DOHH2 (cell line): ENCODE results near the gene AP2M1.

Experiments
- H3F3A ChIP-seq: fragments of 200-600 bp; sonication (generic), shearing (Covaris generic); 2 replicates; pipeline ENCODE4 v1.6.0; 2016; ENCODE audit warnings: antibody characterized with exemption, mild to moderate bottlenecking; ENCODE audit not compliant: control insufficient read depth, insufficient read depth
- H3K27ac ChIP-seq: fragments of 200-600 bp; sonication (generic); 2 replicates; pipeline ENCODE4 v1.5.1; 2014; ENCODE audit warnings: low read depth, mild to moderate bottlenecking, low read length, moderate library complexity
- H3K27me3 ChIP-seq: fragments of 200-600 bp; sonication (generic); 2 replicates; pipeline ENCODE4 v1.6.1; 2014; ENCODE audit warnings: mild to moderate bottlenecking, low read length, mixed read lengths; ENCODE audit not compliant: control insufficient read depth
- H3K36me3 ChIP-seq: fragments of 200-600 bp; sonication (generic); 2 replicates; pipeline ENCODE4 v1.6.1; 2014; ENCODE audit warnings: mild to moderate bottlenecking, low read length, moderate library complexity, mixed read lengths; ENCODE audit not compliant: control insufficient read depth
- H3K4me1 ChIP-seq: fragments of 200-600 bp; sonication (generic); 2 replicates; pipeline ENCODE4 v1.6.1; 2014; ENCODE audit warnings: mild to moderate bottlenecking, low read length, mixed read lengths; ENCODE audit not compliant: control insufficient read depth
- H3K4me2 ChIP-seq: fragments of 200-600 bp; sonication (generic); 2 replicates; pipeline ENCODE4 v1.6.0; 2014; ENCODE audit warnings: mild to moderate bottlenecking, low read length, moderate library complexity
- H3K4me3 ChIP-seq: fragments of 200-600 bp; sonication (generic); 2 replicates; pipeline ENCODE4 v1.5.1; 2014; ENCODE audit warnings: mild to moderate bottlenecking, low read length, mixed read lengths
- H3K79me2 ChIP-seq: fragments of 200-600 bp; sonication (generic); 2 replicates; pipeline ENCODE4 v1.6.1; 2014; ENCODE audit warnings: mild to moderate bottlenecking, low read length, mixed read lengths; ENCODE audit not compliant: control insufficient read depth
- H3K9me2 ChIP-seq: fragments of 200-600 bp; sonication (generic); replicated peaks from 2 replicates; pipeline ENCODE4 v1.6.1; 2014; ENCODE audit warnings: mild to moderate bottlenecking, low read length, mixed read lengths; ENCODE audit not compliant: control insufficient read depth
- H3K9me3 ChIP-seq: fragments of 200-600 bp; sonication (generic); 2 replicates; pipeline ENCODE4 v1.6.1; 2014; ENCODE audit warnings: antibody characterized with exemption, low read length, mixed read lengths; ENCODE audit not compliant: control insufficient read depth, insufficient read depth
- H4K20me1 ChIP-seq: fragments of 200-600 bp; sonication (generic); 2 replicates; pipeline ENCODE4 v1.6.0; 2014; ENCODE audit warnings: low read depth, mild to moderate bottlenecking, antibody characterized with exemption, low read length, moderate library complexity; ENCODE audit not compliant: control insufficient read depth, insufficient read depth
- CTCF ChIP-seq: fragments of 200-600 bp; sonication (generic); IDR thresholded peaks from one replicate; pipeline ENCODE4 v1.5.1; 2014; ENCODE audit warnings: antibody characterized with exemption, mild to moderate bottlenecking, low read depth, low read length; ENCODE audit not compliant: poor library complexity, severe bottlenecking
- EZH2phosphoT487 ChIP-seq: fragments of 200-600 bp; sonication (generic); IDR thresholded peaks from 2 replicates; pipeline ENCODE4 v1.6.1; 2017; ENCODE audit warnings: borderline replicate concordance, mild to moderate bottlenecking, antibody characterized with exemption, low read length, moderate library complexity, mixed read lengths

The AP2M1 gene

GRCh38 chr3:184180165-184180564 is 5.5 kb downstream of the AP2M1 start:
- Histone ChIP-seq H4K20me1 (no peaks in the 10 kb centered on the region), H3K36me3 (peaks cover 83% of the 10 kb centered on the region), H3K9me2 (no peaks in the 10 kb centered on the region), H3K4me1 (peaks cover 23% of the 10 kb centered on the region), H3K27me3 (no peaks in the 10 kb centered on the region), H3K9me3 (no peaks in the 10 kb centered on the region), H3K27ac (no peak overlapping the region), H3K79me2 (peaks cover 25% of the 10 kb centered on the region), H3K4me2 (no peak overlapping the region), H3F3A (peaks cover 3% of the 10 kb centered on the region; the same call in 1 of the 2 replicates), H3K4me3 (no peak overlapping the region)
- TF ChIP-seq EZH2phosphoT487 = no peak
- TF ChIP-seq CTCF = no peak

DNA sequence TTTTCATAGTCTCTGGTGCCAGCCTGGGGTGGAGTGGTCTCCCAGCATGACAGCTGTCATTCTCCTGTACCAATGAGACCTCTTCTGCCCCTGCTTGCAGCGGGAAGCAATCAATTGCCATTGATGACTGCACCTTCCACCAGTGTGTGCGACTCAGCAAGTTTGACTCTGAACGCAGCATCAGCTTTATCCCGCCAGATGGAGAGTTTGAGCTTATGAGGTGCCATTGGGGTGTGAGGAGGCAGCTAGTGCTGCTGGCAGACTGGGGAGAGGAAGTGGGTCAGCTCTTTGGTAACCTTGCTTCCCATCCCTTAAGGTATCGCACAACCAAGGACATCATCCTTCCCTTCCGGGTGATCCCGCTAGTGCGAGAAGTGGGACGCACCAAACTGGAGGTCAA is 6.9 kb downstream of the AP2M1 start:
- no peaks in the 10 kb centered on the region for H3K27me3 ChIP-seq
- no peak overlapping the region for H3K27ac ChIP-seq
- H3F3A ChIP-seq = peaks cover 3% of the 10 kb centered on the region; the same call in 1 of the 2 replicates
- peaks cover 22% of the 10 kb centered on the region for H3K79me2 ChIP-seq
- no peak overlapping the region for H3K4me3 ChIP-seq
- H3K9me3 ChIP-seq = no peaks in the 10 kb centered on the region
- H3K36me3 ChIP-seq = peaks cover 87% of the 10 kb centered on the region
- H3K4me2 ChIP-seq = no peak overlapping the region
- H3K9me2 ChIP-seq = no peaks in the 10 kb centered on the region
- peaks cover 15% of the 10 kb centered on the region for H3K4me1 ChIP-seq
- no peaks in the 10 kb centered on the region for H4K20me1 ChIP-seq
- no peak for TF ChIP-seq EZH2phosphoT487
- no peak for TF ChIP-seq CTCF

DNA sequence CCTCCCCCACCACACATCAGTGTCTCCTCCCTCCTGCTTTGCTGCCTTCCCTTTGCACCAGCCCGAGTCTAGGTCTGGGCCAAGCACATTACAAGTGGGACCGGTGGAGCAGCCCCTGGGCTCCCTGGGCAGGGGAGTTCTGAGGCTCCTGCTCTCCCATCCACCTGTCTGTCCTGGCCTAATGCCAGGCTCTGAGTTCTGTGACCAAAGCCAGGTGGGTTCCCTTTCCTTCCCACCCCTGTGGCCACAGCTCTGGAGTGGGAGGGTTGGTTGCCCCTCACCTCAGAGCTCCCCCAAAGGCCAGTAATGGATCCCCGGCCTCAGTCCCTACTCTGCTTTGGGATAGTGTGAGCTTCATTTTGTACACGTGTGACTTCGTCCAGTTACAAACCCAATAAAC is 9.0 kb downstream of the AP2M1 start:
- Histone ChIP-seq H4K20me1 (peaks cover 9% of the 10 kb centered on the region; the same call in 1 of the 2 replicates), H3K79me2 (peaks cover 33% of the 10 kb centered on the region), H3K9me2 (no peaks in the 10 kb centered on the region), H3K4me1 (peaks cover 21% of the 10 kb centered on the region), H3K27ac (no peak overlapping the region), H3F3A (peaks cover 3% of the 10 kb centered on the region; the same call in 1 of the 2 replicates), H3K9me3 (no peaks in the 10 kb centered on the region), H3K27me3 (no peaks in the 10 kb centered on the region), H3K4me3 (no peak overlapping the region), H3K36me3 (peaks cover 84% of the 10 kb centered on the region), H3K4me2 (no peak overlapping the region)
- no peak for TF ChIP-seq EZH2phosphoT487
- no peak for TF ChIP-seq CTCF
